Rectal smooth muscle tissue (tissue), 1 donor: Measurements from ENCODE around the gene P2RX4.

Source experiments
- H3K27ac ChIP-seq: one replicate; pipeline ENCODE4 v1.7.0; 2013; ENCODE audit warnings: low read depth, low read length, inconsistent platforms
- H3K27me3 ChIP-seq: one replicate; pipeline ENCODE4 v1.7.0; 2013; ENCODE audit warnings: low read length; ENCODE audit not compliant: control insufficient read depth, insufficient read depth
- H3K36me3 ChIP-seq: one replicate; pipeline ENCODE4 v1.7.0; 2013; ENCODE audit warnings: low read length; ENCODE audit not compliant: control insufficient read depth, insufficient read depth
- H3K4me1 ChIP-seq: one replicate; pipeline ENCODE4 v1.7.0; 2013; ENCODE audit warnings: low read length; ENCODE audit not compliant: control insufficient read depth, insufficient read depth
- H3K4me3 ChIP-seq: one replicate; pipeline ENCODE4 v1.7.0; 2013; ENCODE audit warnings: low read length
- H3K9ac ChIP-seq: one replicate; pipeline ENCODE4 v1.7.0; 2013; ENCODE audit warnings: low read length

Gene P2RX4

GRCh38 chr12:121240062-121240420 is 30.1 kb downstream of the P2RX4 start:
- H3K36me3 ChIP-seq: peaks cover 14% of the 10 kb centered on the region
- H3K4me1 ChIP-seq: peaks cover 20% of the 10 kb centered on the region
- H3K27ac ChIP-seq: peak overlapping the region; percentile 73
- no peak overlapping the region for H3K9ac ChIP-seq
- H3K27me3 ChIP-seq: no peaks in the 10 kb centered on the region
- peak overlapping the region; percentile 35 for H3K4me3 ChIP-seq

GRCh38 chr12:121240484-121241101 is 30.7 kb downstream of the P2RX4 start:
- H3K36me3 ChIP-seq: peaks cover 16% of the 10 kb centered on the region
- peak overlapping the region; percentile 73 for H3K27ac ChIP-seq

GRCh38 chr12:121241156-121241970 is 31.4 kb downstream of the P2RX4 start:
- H3K4me3 ChIP-seq: peak overlapping the region; percentile 35
- H3K4me1 ChIP-seq: peaks cover 20% of the 10 kb centered on the region
- peaks cover 13% of the 10 kb centered on the region for H3K36me3 ChIP-seq
- no peaks in the 10 kb centered on the region for H3K27me3 ChIP-seq
- no peak overlapping the region for H3K9ac ChIP-seq
- peak overlapping the region; percentile 73 for H3K27ac ChIP-seq

More at GRCh38 chr12:121240484-121241101, 30.7 kb downstream of the P2RX4 start:
- Histone ChIP-seq H3K4me3 (peak overlapping the region; percentile 35), H3K4me1 (peaks cover 20% of the 10 kb centered on the region), H3K27me3 (no peaks in the 10 kb centered on the region), H3K9ac (peak overlapping the region; percentile 4)

GRCh38 chr12:121245031-121245430 is 35.1 kb downstream of the P2RX4 start:
- no peak overlapping the region for H3K27ac ChIP-seq
- no peak overlapping the region for H3K9ac ChIP-seq
- peaks cover 30% of the 10 kb centered on the region for H3K36me3 ChIP-seq
- H3K4me3 ChIP-seq: no peak overlapping the region
- peaks cover 13% of the 10 kb centered on the region for H3K4me1 ChIP-seq
- H3K27me3 ChIP-seq: no peaks in the 10 kb centered on the region

GRCh38 chr12:121245951-121246350 is 36.0 kb downstream of the P2RX4 start:
- Histone ChIP-seq H3K9ac (no peak overlapping the region), H3K27ac (no peak overlapping the region), H3K4me1 (peaks cover 6% of the 10 kb centered on the region), H3K27me3 (no peaks in the 10 kb centered on the region), H3K36me3 (peaks cover 32% of the 10 kb centered on the region), H3K4me3 (no peak overlapping the region)

- Histone ChIP-seq H3K27me3 (no peaks in the 10 kb centered on the region), H3K36me3 (peaks cover 33% of the 10 kb centered on the region), H3K4me1 (no peaks in the 10 kb centered on the region), H3K27ac (no peak overlapping the region), H3K9ac (no peak overlapping the region), H3K4me3 (no peak overlapping the region)
These were observed 37.1 kb downstream of the P2RX4 start for GRCh38 chr12:121246893-121247557.

GRCh38 chr12:121248622-121249021 is 38.7 kb downstream of the P2RX4 start:
- no peak overlapping the region for H3K27ac ChIP-seq
- H3K9ac ChIP-seq: no peak overlapping the region
- H3K4me1 ChIP-seq: no peaks in the 10 kb centered on the region
- H3K4me3 ChIP-seq: no peak overlapping the region
- peaks cover 35% of the 10 kb centered on the region for H3K36me3 ChIP-seq
- H3K27me3 ChIP-seq: no peaks in the 10 kb centered on the region

GRCh38 chr12:121250359-121250758 is 40.4 kb downstream of the P2RX4 start:
- H3K36me3 ChIP-seq: peaks cover 27% of the 10 kb centered on the region
- H3K9ac ChIP-seq: no peak overlapping the region
- H3K27ac ChIP-seq: no peak overlapping the region
- H3K27me3 ChIP-seq: no peaks in the 10 kb centered on the region
- no peak overlapping the region for H3K4me3 ChIP-seq
- no peaks in the 10 kb centered on the region for H3K4me1 ChIP-seq

GRCh38 chr12:121251838-121252237 is 41.9 kb downstream of the P2RX4 start:
- peaks cover 30% of the 10 kb centered on the region for H3K36me3 ChIP-seq
- H3K4me1 ChIP-seq: no peaks in the 10 kb centered on the region
- no peaks in the 10 kb centered on the region for H3K27me3 ChIP-seq
- no peak overlapping the region for H3K9ac ChIP-seq
- H3K4me3 ChIP-seq: no peak overlapping the region
- no peak overlapping the region for H3K27ac ChIP-seq

GRCh38 chr12:121252712-121253345 is 42.9 kb downstream of the P2RX4 start:
- Histone ChIP-seq H3K9ac (no peak overlapping the region), H3K27ac (no peak overlapping the region), H3K36me3 (peaks cover 30% of the 10 kb centered on the region), H3K4me3 (no peak overlapping the region), H3K4me1 (no peaks in the 10 kb centered on the region), H3K27me3 (no peaks in the 10 kb centered on the region)

- Histone ChIP-seq H3K4me1 (no peaks in the 10 kb centered on the region), H3K36me3 (peaks cover 23% of the 10 kb centered on the region), H3K27me3 (no peaks in the 10 kb centered on the region), H3K27ac (no peak overlapping the region), H3K4me3 (no peak overlapping the region), H3K9ac (no peak overlapping the region)
These were observed 43.9 kb downstream of the P2RX4 start for GRCh38 chr12:121253638-121254335.

GRCh38 chr12:121255433-121255832 is 45.5 kb downstream of the P2RX4 start:
- Histone ChIP-seq H3K27ac (no peak overlapping the region), H3K4me1 (no peaks in the 10 kb centered on the region), H3K9ac (no peak overlapping the region), H3K4me3 (no peak overlapping the region), H3K36me3 (peaks cover 19% of the 10 kb centered on the region), H3K27me3 (no peaks in the 10 kb centered on the region)
